ENCODE data around the gene PLAAT4. TPM values are rescaled to one million over a fixed set of nuclear protein-coding genes. Genes with fewer than 3 reads are reported as not detected.

Gene PLAAT4
- total RNA-seq, 2 experiments from 2014 or later, result 1.3 to 6.8 TPM

DNA sequence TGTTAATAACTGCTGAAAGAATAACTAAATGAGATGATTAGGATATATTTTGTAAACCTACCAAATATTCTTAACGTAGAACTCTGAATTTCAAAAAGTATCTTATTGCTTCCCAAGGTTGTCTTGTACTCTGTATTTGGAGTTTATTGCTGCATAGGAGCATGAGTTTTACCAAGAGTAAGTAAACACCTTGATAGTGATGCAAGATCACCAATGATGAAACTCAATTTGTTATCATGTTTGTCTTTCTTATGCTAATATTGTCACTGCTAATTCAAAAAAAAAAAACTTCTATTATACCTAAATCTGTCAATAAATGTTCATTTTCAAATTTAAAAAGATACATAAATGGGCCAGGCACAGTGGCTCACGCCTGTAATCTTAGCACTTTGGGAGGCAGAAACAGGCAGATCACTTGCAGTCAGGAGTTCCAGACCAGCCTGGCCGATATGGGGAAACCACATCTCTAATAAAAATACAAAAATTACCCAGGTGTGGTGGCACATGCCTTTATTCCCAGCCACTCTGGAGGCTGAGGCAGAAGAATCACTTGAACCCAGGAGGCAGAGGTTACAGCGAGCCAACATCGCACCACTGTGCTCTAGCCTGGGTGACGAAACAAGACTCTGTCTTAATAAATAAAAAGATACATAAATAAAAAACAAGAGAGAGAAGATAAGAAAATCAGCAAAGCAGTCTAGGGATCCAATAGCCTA, 50.0 kb downstream of the PLAAT4 start:
- intact Hi-C loops (cut with micrococcal nuclease; ENCODE audit: unreplicated experiment), result no loop called here

DNA sequence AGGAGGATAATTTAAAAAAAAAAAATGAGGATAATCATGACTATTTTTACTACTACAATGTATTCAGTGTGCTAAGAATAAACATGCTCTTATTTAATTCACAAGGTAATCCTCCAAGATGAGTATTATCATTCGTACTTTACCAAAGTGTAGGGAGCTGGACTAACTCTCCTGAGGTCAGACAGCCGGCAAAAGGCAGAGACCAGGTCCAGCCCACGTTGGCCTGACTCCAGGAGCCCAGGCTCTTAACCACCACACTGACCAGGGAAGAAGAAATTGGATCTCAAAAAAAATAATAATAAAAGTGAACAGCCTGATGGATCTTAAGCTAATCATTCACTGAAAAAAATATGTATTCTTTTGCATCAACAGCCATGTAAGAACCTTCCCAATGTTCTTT, 52.4 kb downstream of the PLAAT4 start:
- no peaks in the 10 kb centered on the region for H3K79me2 ChIP-seq (ENCODE audit: insufficient read depth, low read depth, low read length)
- no peaks in the 10 kb centered on the region for H3K4me1 ChIP-seq (ENCODE audit: insufficient read depth, low read length, poor library complexity, severe bottlenecking)
- H3K27ac ChIP-seq (ENCODE audit: low read depth, low read length, poor library complexity, severe bottlenecking), result no peak overlapping the region
- no peaks in the 10 kb centered on the region for H3K9me3 ChIP-seq (ENCODE audit: low read length)
- H3K4me2 ChIP-seq (ENCODE audit: low read length), result no peak overlapping the region
- no peak overlapping the region for H2AFZ ChIP-seq (ENCODE audit: low read length)
- H3K4me3 ChIP-seq (ENCODE audit: low read depth, low read length, poor library complexity, severe bottlenecking), result no peak overlapping the region
- no peaks in the 10 kb centered on the region for H3K9me2 ChIP-seq (ENCODE audit: insufficient read depth, low read length)
- POLR2A ChIA-PET, result interaction anchor here (0.7 kb wide), 1 partner anchor 27 kb away, joined by 3 read pairs; no protein-coding TSS in a partner anchor
- intact Hi-C loops (cut with micrococcal nuclease; ENCODE audit: unreplicated experiment), result no loop called here
- CTCF ChIA-PET (ENCODE audit: unreplicated experiment), result no interaction called here
- no peak for TF ChIP-seq EZH2phosphoT487 (IDR thresholded peaks at IDR 0.05; ENCODE audit: borderline replicate concordance, low read depth, low read length)
- TF ChIP-seq, protein P1, sequence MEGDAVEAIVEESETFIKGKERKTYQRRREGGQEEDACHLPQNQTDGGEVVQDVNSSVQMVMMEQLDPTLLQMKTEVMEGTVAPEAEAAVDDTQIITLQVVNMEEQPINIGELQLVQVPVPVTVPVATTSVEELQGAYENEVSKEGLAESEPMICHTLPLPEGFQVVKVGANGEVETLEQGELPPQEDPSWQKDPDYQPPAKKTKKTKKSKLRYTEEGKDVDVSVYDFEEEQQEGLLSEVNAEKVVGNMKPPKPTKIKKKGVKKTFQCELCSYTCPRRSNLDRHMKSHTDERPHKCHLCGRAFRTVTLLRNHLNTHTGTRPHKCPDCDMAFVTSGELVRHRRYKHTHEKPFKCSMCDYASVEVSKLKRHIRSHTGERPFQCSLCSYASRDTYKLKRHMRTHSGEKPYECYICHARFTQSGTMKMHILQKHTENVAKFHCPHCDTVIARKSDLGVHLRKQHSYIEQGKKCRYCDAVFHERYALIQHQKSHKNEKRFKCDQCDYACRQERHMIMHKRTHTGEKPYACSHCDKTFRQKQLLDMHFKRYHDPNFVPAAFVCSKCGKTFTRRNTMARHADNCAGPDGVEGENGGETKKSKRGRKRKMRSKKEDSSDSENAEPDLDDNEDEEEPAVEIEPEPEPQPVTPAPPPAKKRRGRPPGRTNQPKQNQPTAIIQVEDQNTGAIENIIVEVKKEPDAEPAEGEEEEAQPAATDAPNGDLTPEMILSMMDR (conservative IDR thresholded peaks at IDR 0.05; ENCODE audit: low read length), result no peak
- DNase-seq (ENCODE audit: low spot score), result no peak
- no peaks in the 10 kb centered on the region for H3K36me3 ChIP-seq (ENCODE audit: insufficient read depth, low read length)
- BruUV-seq (replicated peaks), result no TSS peak
- no peaks in the 10 kb centered on the region for H4K20me1 ChIP-seq (ENCODE audit: insufficient read depth, low read length)

More for the DNA sequence above, 50.0 kb downstream of the PLAAT4 start:
- Histone ChIP-seq H3K79me2 (ENCODE audit: insufficient read depth, low read depth, low read length) (no peaks in the 10 kb centered on the region), H3K36me3 (ENCODE audit: insufficient read depth, low read length) (no peaks in the 10 kb centered on the region), H2AFZ (ENCODE audit: low read length) (no peak overlapping the region), H3K4me1 (ENCODE audit: insufficient read depth, low read length, poor library complexity, severe bottlenecking) (no peaks in the 10 kb centered on the region), H3K27ac (ENCODE audit: low read depth, low read length, poor library complexity, severe bottlenecking) (no peak overlapping the region), H3K4me2 (ENCODE audit: low read length) (no peak overlapping the region), H3K9me2 (ENCODE audit: insufficient read depth, low read length) (no peaks in the 10 kb centered on the region), H4K20me1 (ENCODE audit: insufficient read depth, low read length) (no peaks in the 10 kb centered on the region), H3K9me3 (ENCODE audit: low read length) (peaks cover 3% of the 10 kb centered on the region; the same call in 1 of the 2 replicates), H3K4me3 (ENCODE audit: low read depth, low read length, poor library complexity, severe bottlenecking) (no peak overlapping the region)
- ChIA-PET CTCF (ENCODE audit: unreplicated experiment) (no interaction called here), POLR2A (interaction anchor here (0.7 kb wide), 1 partner anchor 27 kb away, joined by 3 read pairs; no protein-coding TSS in a partner anchor)
- no TSS peak for BruUV-seq (replicated peaks)
- no peak for DNase-seq (ENCODE audit: low spot score)
- TF ChIP-seq EZH2phosphoT487 (IDR thresholded peaks at IDR 0.05; ENCODE audit: borderline replicate concordance, low read depth, low read length), result no peak
- TF ChIP-seq, protein P1 (conservative IDR thresholded peaks at IDR 0.05; ENCODE audit: low read length), result no peak

All from OCI-LY7 (cell line).